Measurements from ENCODE around the gene SDK2.

SDK2 gene

GRCh38 chr17:73324711-73325526 is 319.3 kb downstream of the SDK2 start:
- no peak for TF ChIP-seq CTCF (IDR thresholded peaks at IDR 0.05; ENCODE audit: insufficient read depth, low read depth, low read length, missing control alignments)
- H3K4me3 ChIP-seq (ENCODE audit: low read length), result no peak overlapping the region
- no peak for DNase-seq (ENCODE audit: low read depth)

GRCh38 chr17:73324160-73324475 is 320.1 kb downstream of the SDK2 start:
- H3K4me3 ChIP-seq (ENCODE audit: low read length), result no peak overlapping the region
- TF ChIP-seq CTCF (IDR thresholded peaks at IDR 0.05; ENCODE audit: insufficient read depth, low read depth, low read length, missing control alignments), result no peak
- DNase-seq (ENCODE audit: low read depth), result peak; percentile 94

GRCh38 chr17:73323409-73324159 is 320.7 kb downstream of the SDK2 start:
- no peak for TF ChIP-seq CTCF (IDR thresholded peaks at IDR 0.05; ENCODE audit: insufficient read depth, low read depth, low read length, missing control alignments)
- DNase-seq (ENCODE audit: low read depth), result peak; percentile 36
- no peak overlapping the region for H3K4me3 ChIP-seq (ENCODE audit: low read length)

GRCh38 chr17:73320601-73321264 is 323.5 kb downstream of the SDK2 start:
- no peak for DNase-seq (ENCODE audit: low read depth)
- no peak for TF ChIP-seq CTCF (IDR thresholded peaks at IDR 0.05; ENCODE audit: insufficient read depth, low read depth, low read length, missing control alignments)
- H3K4me3 ChIP-seq (ENCODE audit: low read length), result no peak overlapping the region

- TF ChIP-seq CTCF (IDR thresholded peaks at IDR 0.05; ENCODE audit: insufficient read depth, low read depth, low read length, missing control alignments), result no peak
- H3K4me3 ChIP-seq (ENCODE audit: low read length), result no peak overlapping the region
- no peak for DNase-seq (ENCODE audit: low read depth)
These were observed 324.5 kb downstream of the SDK2 start for GRCh38 chr17:73319766-73320165.

GRCh38 chr17:73318836-73319235 is 325.4 kb downstream of the SDK2 start:
- no peak overlapping the region for H3K4me3 ChIP-seq (ENCODE audit: low read length)
- TF ChIP-seq CTCF (IDR thresholded peaks at IDR 0.05; ENCODE audit: insufficient read depth, low read depth, low read length, missing control alignments), result no peak
- no peak for DNase-seq (ENCODE audit: low read depth)

Measured in epithelial cell of esophagus (primary cell).